Measurements from ENCODE around the gene HSPE1.
"Not testable (repeated sequence)": the region's sequence is repeated elsewhere in the genome, so short reads cannot be mapped to it uniquely, and the experiment has no call there.

HSPE1 gene

GRCh38 chr2:197499594-197500502 lies at the start of gene HSPE1, which contains the start of gene HSPD1:
HSPE1 (plus strand) TSS chr2:197500379; CDS start chr2:197500437, 58 bp downstream.
HSPD1 (minus strand) TSS chr2:197499840; CDS start chr2:197498848, 992 bp downstream.
- DNase-seq (ENCODE audit: low read depth) = peak; percentile 96

- DNase-seq (ENCODE audit: low read depth) = no peak
These were observed 49.7 kb upstream of the HSPE1 start for GRCh38 chr2:197450465-197450864.

- DNase-seq (ENCODE audit: low read depth) = not testable (repeated sequence)
These were observed 49.2 kb upstream of the HSPE1 start for GRCh38 chr2:197450935-197451358.

- DNase-seq (ENCODE audit: low read depth) = no peak
These were observed 47.4 kb upstream of the HSPE1 start for GRCh38 chr2:197452754-197453122.

GRCh38 chr2:197453123-197453913 lies 46.9 kb upstream of the HSPE1 start, which contains the start of gene COQ10B:
COQ10B (plus strand) TSS chr2:197453552; CDS start chr2:197453561, 9 bp downstream.
- peak; percentile 97 for DNase-seq (ENCODE audit: low read depth)

- no peak for DNase-seq (ENCODE audit: low read depth)
These were observed 46.2 kb upstream of the HSPE1 start for GRCh38 chr2:197453914-197454398.

- DNase-seq (ENCODE audit: low read depth) = no peak
These were observed 45.3 kb upstream of the HSPE1 start for GRCh38 chr2:197454923-197455322.

- no peak for DNase-seq (ENCODE audit: low read depth)
These were observed 44.8 kb upstream of the HSPE1 start for GRCh38 chr2:197455428-197455827.

- DNase-seq (ENCODE audit: low read depth) = no peak
These were observed 39.5 kb upstream of the HSPE1 start for GRCh38 chr2:197460649-197461048.

GRCh38 chr2:197461057-197461456 lies 39.1 kb upstream of the HSPE1 start:
- DNase-seq (ENCODE audit: low read depth) = no peak

- no peak for DNase-seq (ENCODE audit: low read depth)
These were observed 36.0 kb upstream of the HSPE1 start for GRCh38 chr2:197464175-197464574.

- no peak for DNase-seq (ENCODE audit: low read depth)
These were observed 28.0 kb upstream of the HSPE1 start for GRCh38 chr2:197472166-197472565.

- no peak for DNase-seq (ENCODE audit: low read depth)
These were observed 22.4 kb upstream of the HSPE1 start for GRCh38 chr2:197477797-197478196.

- DNase-seq (ENCODE audit: low read depth) = no peak
These were observed 19.8 kb upstream of the HSPE1 start for GRCh38 chr2:197480165-197481036.

- not testable (repeated sequence) for DNase-seq (ENCODE audit: low read depth)
These were observed 15.9 kb upstream of the HSPE1 start for GRCh38 chr2:197484248-197484647.

GRCh38 chr2:197486175-197486574 lies 14.0 kb upstream of the HSPE1 start:
- no peak for DNase-seq (ENCODE audit: low read depth)

GRCh38 chr2:197487385-197487784 lies 12.8 kb upstream of the HSPE1 start:
- DNase-seq (ENCODE audit: low read depth) = no peak

GRCh38 chr2:197495433-197496134 lies 4.6 kb upstream of the HSPE1 start:
- DNase-seq (ENCODE audit: low read depth) = no peak

- no peak for DNase-seq (ENCODE audit: low read depth)
These were observed 3.5 kb upstream of the HSPE1 start for GRCh38 chr2:197496695-197497094.

- no peak for DNase-seq (ENCODE audit: low read depth)
These were observed 2.9 kb upstream of the HSPE1 start for GRCh38 chr2:197497326-197497725.

Data from activated T-helper 9 cell treated with anti-CD3 and anti-CD28 coated beads, Interleukin-2, amount 50 U/mL, for 16 hours (primary cell).